GM12874 (cell line): ENCODE data around the gene RPS21.

Source experiments
- TF ChIP-seq, protein P1 (sequence below): IDR thresholded peaks from 2 replicates; pipeline ENCODE4 v1.5.1; 2011; ENCODE audit warnings: low read depth, mild to moderate bottlenecking, control low read depth, low read length, moderate library complexity; ENCODE audit not compliant: insufficient read depth

RPS21 gene

GRCh38 chr20:62395311-62396242 lies 8.7 kb downstream of the RPS21 start:
- TF ChIP-seq, protein P1, sequence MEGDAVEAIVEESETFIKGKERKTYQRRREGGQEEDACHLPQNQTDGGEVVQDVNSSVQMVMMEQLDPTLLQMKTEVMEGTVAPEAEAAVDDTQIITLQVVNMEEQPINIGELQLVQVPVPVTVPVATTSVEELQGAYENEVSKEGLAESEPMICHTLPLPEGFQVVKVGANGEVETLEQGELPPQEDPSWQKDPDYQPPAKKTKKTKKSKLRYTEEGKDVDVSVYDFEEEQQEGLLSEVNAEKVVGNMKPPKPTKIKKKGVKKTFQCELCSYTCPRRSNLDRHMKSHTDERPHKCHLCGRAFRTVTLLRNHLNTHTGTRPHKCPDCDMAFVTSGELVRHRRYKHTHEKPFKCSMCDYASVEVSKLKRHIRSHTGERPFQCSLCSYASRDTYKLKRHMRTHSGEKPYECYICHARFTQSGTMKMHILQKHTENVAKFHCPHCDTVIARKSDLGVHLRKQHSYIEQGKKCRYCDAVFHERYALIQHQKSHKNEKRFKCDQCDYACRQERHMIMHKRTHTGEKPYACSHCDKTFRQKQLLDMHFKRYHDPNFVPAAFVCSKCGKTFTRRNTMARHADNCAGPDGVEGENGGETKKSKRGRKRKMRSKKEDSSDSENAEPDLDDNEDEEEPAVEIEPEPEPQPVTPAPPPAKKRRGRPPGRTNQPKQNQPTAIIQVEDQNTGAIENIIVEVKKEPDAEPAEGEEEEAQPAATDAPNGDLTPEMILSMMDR, result 0 out of 2 replicates have a peak, but pooled peaks have one; percentile 23

GRCh38 chr20:62396367-62397239 lies 9.7 kb downstream of the RPS21 start:
- TF ChIP-seq, protein P1, result no peak

DNA sequence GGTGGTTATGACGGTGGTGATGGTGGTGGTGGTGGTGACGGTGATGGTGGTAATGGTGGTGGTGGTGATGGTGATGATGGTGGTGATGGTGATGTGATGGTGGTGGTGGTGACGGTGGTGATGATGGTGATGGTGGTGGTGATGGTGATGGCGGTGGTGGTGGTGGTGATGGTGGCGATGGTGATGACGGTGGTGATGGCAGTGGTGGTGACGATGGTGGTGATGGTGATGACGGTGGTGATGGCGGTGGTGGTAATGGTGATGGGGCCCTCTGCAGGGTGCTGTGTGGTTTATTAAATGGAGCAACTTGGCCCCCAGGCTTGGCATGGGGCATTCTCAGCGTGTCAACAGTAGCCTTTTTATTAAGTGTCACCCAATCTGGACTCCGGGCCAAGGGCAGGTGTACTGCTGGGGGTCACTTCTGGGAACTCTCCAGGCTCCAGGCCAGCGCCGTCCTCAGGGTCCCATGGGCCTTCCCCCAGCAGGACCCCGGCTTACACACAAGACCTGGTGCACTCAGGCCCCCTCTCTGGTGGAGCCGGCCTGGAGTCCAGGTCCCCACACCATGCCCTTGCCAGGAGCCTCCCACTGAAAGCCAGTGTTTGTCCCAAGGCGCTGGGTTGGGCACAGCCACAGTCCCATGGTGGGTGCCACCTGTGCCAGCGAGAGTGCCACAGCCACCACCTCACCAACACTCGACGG lies 11.4 kb downstream of the RPS21 start:
- TF ChIP-seq, protein P1, result no peak

DNA sequence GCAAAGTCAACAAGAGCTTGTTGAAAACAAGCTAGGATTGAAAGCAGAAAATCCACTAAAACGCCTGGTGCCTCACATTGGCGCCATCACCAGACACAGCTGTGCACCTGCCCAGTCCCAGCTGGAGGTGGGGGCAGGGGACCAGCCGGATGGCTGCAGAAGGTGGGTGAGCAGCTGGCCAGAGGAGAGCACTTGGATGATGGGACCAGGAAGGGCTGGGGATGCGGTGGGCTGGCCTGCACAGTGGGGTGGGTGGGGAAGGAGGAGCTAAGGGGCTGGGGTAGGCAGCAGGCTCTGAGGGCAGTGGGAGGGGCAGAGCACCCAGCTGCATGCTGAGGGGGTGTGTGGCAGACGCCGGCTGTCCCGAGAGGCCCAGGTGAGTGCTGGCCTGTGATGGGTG lies 13.1 kb downstream of the RPS21 start:
- TF ChIP-seq, protein P1, result no peak

GRCh38 chr20:62400541-62400940 lies 13.6 kb downstream of the RPS21 start:
- TF ChIP-seq, protein P1, result no peak

DNA sequence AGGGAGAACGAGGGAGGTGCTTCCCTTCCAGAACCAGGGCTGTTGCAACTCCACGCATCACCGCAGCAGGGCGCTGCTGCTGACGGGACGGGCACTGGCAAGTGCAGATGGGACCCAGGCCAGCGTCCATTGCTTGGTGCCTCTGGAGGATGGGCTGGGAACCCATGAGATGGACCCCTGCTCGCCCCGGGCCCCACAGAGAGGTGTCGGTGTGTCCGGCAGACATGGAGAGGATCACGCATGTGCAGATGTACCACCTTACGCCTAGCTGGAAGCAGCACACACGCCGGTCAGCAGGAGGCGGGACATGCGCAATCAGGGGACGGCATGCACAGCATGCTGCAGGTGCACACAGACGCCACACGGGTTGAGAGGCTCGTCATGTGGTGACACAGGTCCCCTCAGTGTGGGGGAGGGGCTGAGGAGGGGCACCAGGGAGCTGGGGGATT lies 14.5 kb downstream of the RPS21 start:
- TF ChIP-seq, protein P1, result no peak
